ENCODE measurements around the gene SPON2. TPM values are rescaled to one million over a fixed set of nuclear protein-coding genes. Genes with fewer than 3 reads are reported as not detected.

The SPON2 gene
- polyA plus RNA-seq, 3 donors: 9.3 to 14.7 (median 14.5) TPM

GRCh38 chr4:1196421-1197183 is 24.2 kb upstream of the SPON2 start:
- no peak for DNase-seq

- DNase-seq: no peak
These were observed 23.6 kb upstream of the SPON2 start for GRCh38 chr4:1195891-1196401.

GRCh38 chr4:1195109-1195671 is 22.8 kb upstream of the SPON2 start:
- DNase-seq: no peak

- no peak for DNase-seq
These were observed 21.9 kb upstream of the SPON2 start for GRCh38 chr4:1194010-1194900.

- DNase-seq: no peak
These were observed 21.0 kb upstream of the SPON2 start for GRCh38 chr4:1193206-1194009.

GRCh38 chr4:1192493-1193205 is 20.3 kb upstream of the SPON2 start:
- no peak for DNase-seq

- DNase-seq: no peak
These were observed 19.7 kb upstream of the SPON2 start for GRCh38 chr4:1192091-1192492.

- DNase-seq: no peak
These were observed 19.2 kb upstream of the SPON2 start for GRCh38 chr4:1191621-1192020.

GRCh38 chr4:1187182-1187581 is 14.8 kb upstream of the SPON2 start:
- no peak for DNase-seq

- no peak for DNase-seq
These were observed 11.8 kb upstream of the SPON2 start for GRCh38 chr4:1183985-1184773.

GRCh38 chr4:1182313-1182712 is 9.9 kb upstream of the SPON2 start:
- no peak for DNase-seq

- no peak for DNase-seq
These were observed 8.3 kb upstream of the SPON2 start for GRCh38 chr4:1180663-1181062.

- DNase-seq: no peak
These were observed 7.6 kb upstream of the SPON2 start for GRCh38 chr4:1179976-1180375.

- no peak for DNase-seq
These were observed 6.7 kb upstream of the SPON2 start for GRCh38 chr4:1179089-1179441.

- no peak for DNase-seq
These were observed 6.1 kb upstream of the SPON2 start for GRCh38 chr4:1178300-1179088.

GRCh38 chr4:1177274-1178141 is 5.1 kb upstream of the SPON2 start:
- DNase-seq: no peak

- DNase-seq: no peak
These were observed 4.3 kb upstream of the SPON2 start for GRCh38 chr4:1176398-1177273.

Measured in renal pelvis (tissue), 4 donors.